HG02884 (cell line): ENCODE results near the gene ARID2.

Experiments
- ATAC-seq: cut with Tn5 transposase; IDR thresholded peaks from one replicate; pipeline ENCODE4 v1.9.1; 2021; ENCODE audit warnings: mild to moderate bottlenecking, moderate library complexity; ENCODE audit not compliant: unreplicated experiment

The ARID2 gene

DNA sequence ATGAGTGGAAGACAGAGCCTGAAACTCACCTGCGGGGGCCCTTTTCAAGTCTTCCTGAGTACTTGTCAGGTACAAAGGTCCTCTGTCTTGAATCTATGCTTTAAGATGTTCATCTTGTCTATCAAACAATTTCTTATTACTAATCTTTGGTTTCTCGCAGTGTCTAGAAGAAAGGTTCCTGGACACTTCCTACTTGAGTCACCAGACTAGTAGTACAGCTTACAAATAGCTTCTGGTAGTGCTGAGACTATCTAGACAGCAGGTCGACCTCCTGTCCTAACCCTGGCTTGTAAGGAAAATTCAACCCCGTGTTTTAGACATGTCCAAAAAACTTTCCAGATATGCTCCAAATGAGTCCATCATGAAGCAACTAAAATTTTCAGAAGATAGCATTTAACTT lies 11.2 kb upstream of the ARID2 start:
- no peak for ATAC-seq

DNA sequence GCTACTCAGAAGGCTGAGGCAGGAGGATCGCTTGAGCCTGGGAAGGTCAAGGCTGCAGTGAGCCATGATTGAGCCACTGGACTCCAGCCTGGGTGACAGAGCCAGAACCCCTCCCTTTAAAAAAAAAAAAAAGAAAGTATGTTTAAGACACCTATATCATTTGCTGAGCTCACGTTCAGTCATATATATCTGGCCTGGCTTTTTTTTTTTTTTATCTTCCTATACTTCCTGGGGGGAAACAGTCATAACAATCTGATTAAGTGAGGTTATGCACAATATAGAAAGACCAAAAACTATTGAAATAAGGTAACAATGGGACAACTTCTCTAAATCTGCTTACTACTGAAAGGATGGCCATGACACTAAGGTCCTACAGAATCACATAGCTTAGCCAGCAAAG lies 9.4 kb upstream of the ARID2 start:
- no peak for ATAC-seq

DNA sequence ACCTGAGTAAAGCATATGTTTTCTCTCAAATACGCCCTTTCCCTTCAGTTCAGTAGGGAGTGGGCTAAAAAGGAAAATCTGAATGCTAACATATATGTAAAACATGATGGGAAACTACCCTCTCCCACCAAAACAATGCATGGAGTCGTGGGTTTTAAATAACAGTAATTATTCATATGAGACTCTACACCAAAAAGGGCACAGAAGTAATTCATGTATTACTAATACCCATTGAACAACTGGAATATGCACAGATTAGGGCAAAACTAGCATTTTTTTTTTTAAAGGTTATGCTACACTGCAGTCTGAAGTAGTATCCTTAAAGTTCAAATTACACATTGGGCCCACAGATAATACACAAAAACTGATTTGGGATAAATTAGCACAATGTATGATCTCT lies 8.1 kb upstream of the ARID2 start:
- ATAC-seq, result no peak

DNA sequence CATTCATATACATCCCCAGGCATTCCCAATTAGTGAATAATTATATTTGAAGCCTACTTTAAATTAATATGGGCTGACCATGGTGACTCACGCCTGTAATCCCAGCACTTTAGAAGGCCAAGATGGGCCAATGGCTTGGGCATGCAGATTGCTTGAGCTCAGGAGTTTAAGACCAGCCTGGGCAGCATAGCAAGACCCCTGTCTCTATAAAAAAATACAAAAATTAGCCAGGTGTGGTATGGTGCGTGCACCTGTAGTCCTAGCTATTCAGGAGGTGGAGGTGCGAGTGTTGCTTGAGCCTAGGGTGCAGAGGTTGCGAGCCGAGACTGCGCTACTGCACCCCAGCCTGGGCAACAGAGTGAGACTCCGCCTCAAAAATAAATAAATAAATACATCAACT lies 7.6 kb upstream of the ARID2 start:
- ATAC-seq, result no peak

DNA sequence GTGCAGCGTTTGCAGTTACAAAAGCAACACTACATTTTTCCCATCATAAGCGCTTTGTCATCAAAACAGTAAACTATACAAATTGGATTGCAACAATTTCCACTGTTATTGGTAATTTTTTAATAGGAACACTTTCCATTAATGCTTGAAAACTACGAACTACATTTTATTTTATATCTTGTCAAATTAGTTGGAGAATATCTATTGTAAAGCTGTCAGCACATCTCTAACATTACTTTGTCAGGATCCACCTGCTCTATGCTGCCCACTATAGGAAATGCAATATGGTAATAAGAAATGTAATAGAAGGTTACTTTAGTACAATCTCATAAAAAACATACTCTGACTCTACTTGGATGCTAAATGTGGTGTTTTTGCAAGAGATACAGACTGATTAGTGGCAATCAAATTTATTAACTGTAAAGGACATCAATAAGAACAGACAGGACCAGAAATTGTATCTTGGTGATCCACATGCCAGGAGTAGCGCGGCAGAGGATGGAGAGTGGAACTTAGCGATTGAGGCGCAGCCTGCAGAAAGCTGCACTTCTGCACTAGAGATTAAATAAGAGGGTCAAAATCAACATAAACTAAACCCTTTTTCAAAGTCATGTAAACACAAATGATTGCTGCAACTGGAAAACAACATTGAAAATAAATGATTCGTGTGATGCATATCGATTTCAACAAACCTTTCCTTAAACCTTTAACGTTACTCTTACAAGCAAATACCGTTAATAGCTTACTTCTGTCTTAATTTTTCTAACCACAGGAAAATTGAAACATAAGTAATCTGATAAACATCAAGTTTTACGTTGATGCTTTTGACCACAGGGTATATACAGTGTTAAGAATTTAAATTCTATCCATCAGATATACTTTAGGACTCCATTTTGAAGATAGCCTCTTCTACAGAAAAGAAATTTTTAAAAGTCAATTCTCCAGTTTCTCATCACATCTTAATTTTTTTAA lies 3.6 kb upstream of the ARID2 start:
- ATAC-seq, result no peak

DNA sequence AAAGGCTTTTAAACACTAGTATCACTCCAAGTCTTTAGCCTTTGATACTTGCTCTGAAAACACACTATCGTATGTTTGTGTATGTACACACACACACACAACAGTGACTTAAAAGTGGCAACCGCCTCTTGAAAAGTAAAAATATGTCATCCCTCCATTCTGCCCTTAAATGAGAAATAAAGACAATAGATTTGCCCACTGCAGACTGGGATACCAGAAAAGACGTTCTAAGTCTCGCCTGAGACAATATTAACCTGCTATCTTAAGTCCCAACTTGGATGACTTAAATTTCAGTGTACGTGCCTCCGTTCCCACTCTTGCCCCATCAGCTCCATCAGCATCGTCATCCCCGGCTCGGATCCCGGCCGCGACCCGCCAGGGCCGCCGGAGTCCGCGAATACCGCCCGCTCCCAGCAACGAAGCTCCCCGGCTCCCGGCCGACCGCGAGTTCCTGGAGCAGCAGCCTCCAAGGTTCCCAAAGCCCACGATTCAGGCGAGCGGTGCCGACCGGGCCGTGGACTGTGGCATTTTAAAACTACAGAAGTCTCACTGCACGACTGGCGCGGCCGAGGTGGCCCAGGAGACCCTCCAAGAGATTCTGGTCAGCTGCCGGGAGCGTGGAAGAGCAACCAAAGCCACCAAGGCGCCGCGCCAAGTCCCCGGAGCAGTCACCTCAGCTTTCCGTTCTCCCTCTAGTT lies 2.8 kb upstream of the ARID2 start:
- ATAC-seq, result no peak

DNA sequence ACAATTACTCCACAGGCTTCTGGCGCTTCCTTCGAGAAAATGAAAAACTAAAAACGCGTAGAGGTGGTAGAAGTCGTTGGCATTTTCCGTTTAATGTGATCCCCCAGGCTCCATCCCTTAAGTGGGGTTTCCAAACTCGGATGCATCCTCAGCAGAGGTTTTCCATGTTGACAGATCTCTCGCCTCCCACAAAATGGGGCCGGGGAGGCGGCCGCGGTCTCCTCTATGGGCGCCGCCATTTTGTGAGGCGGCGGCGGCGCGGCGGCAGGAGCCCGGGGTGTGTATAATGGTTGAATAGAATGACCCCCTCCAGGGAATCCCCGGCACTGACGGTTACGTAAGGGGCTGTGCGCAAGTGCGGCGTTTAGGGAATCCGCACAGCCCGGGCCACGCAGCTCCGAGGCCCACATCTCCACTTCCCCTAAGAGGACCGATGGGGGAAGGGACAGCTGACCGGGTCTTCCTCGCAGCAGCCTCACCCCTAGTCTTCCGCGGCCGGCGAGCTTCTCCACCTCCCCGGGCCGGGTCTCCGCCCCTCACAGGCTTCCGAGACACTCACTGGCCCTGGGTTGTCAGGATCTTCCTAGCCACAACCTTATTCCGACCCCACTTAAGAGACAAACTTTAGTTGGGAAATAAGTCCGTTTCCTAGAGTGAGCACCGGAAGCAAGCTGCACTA lies 2.1 kb upstream of the ARID2 start:
- ATAC-seq, result peak; percentile 43

DNA sequence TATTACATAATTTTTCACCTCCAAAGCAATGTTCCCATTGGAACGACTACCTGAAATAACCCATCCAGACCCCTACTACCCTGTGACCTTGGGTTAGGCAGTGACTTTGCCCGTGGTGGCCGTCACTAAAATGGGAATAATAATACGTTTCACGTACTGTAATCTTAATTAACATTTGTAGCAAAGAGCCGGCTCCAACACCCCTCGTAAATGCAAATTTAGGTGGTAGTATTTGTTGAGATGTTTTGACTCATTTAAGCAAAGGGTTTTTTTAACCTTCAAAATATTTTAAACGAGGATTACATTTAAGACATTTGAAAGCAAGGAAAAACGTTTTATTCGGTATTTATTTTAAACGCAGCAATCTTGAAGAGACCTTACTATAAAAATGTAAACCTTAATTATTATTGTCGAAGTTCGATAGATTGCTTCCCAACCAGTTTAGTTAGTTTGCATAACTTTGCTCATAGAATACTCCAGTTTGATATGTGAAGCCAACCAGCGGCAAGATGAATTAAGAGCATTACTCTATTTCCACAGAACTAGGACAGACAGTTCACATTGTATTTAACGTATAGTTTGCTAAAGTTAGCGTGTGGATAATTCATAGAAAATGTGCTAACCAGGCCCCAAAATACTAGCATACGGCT lies 1.4 kb upstream of the ARID2 start:
- ATAC-seq, result no peak

DNA sequence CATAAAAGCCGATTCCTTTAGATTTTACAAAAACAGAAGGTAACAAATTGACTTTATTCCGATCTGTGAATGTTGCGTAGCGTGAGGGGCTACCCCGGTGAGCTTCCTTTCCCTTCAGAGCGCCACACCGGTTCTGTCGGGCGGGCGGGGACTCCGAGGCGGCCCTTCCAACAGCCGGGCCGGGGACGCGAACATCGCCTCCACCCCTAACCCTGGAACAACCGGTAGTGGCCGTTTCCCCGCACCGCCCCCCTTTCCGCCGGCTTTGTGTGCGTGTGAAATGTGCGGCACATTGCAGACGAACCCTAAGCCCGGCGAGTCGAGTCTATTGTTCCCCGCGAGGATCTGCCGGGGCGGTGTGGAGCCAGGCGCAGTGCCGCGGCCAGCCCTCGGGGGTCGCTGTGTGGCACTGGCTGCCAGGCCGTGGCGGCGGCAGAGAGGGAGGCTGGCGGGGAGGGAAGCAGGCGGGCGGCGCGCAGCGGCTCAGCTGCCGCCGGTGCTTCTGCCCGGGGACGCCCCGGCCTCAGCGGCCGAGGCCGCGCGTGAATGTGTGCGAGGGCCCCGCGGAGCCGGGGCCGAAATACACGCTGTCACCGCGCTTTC lies 775 bp upstream of the ARID2 start:
- peak; percentile 46 for ATAC-seq

DNA sequence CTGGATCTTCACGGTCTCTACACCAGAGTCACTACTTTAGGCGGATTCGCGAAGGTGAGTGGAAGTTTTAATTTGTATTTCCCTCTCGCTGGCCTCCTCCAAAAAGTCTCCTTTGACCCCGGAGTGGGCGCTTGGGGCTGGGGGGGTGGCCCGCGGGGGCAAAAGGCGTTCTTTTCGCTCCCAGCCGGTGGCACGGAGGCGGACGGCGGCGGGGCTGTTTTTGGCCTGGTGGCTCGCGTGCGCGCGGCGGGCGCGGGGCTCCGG lies 510 bp downstream of the ARID2 start:
- ATAC-seq, result no peak

DNA sequence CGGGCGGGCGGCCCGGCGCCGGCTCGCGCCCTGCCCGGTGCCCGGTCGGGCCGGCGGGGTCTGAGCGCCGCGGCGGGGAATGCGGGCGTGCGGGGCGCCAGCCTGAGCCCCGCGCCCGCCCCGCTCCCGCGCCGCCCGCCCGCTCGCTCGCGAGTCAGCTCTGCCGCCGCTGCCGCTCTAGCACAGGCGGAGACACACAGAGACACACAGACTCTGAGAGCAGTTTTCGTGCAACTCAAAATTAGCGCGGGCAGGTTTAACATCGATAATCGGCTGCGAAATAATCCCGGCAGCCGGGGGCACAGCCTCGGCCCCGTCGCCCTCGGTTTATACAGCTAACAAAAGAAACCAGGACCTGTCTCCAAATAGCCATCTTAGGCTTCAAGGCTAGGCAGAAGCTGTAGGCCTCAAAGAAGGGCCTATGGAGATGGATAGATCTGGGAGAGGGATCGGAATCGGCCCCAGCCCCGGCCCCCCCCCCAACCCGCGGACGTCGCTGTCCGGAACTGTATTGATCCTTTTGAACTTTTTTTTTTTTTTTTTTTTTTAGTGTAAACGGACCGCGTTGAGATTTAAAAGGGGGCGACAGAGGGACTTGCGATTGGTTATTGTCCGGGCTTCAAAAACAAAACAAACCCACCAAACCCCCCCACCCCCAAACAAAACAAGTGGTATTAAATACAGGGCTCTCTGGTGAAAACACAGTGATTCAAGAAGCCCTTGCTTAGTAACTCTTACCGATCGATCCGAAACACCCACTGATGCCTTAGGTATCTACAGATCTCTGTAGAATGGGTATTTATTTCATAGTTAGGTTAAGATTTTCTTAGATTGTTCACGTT lies 1.1 kb downstream of the ARID2 start:
- ATAC-seq, result no peak

DNA sequence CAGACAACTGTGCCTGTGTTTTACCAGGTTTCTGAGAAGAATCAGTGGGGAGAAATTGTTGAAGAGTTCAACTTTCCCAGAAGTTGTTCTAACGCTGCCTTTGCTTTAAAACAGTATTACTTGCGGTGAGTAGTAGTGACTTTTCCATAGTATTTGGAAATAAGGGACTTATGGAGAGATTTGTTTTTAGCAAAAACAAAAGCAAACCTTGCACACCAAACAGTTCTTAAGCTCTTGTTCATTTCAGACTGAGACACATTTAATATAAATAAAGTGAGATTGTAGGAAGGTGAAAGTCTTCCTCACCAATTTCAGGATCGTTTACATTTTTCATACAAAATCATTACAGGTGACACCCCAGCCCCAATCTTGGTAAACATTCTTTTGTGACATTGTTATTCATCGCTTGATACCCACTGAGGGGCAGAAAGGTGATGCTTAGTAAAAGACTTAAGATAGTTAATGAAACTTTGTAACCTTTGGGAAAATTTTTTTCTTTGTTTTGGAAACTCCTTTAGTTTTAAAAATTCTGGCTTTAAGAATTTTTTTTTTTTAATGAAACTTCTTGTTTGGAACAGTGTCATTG lies 1.8 kb downstream of the ARID2 start:
- no peak for ATAC-seq

DNA sequence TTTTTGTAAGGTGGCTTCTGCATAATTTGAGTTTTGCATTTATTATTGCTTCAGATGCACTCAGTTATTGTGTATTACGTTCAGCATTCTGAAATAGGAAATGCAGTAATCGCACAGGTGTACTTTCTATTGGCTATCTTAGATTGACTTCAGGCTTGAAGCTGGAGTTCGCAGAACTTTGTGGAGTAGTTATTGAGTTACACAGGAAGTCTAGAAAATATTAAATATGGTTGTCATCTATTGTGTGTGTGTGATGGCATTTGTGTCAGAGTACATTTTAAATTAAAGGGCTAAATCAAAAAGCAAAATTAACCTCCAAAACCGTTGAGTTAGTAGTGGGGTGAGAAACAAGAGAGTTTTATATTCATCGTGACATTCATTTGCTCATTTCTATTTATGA lies 2.7 kb downstream of the ARID2 start:
- ATAC-seq, result no peak

DNA sequence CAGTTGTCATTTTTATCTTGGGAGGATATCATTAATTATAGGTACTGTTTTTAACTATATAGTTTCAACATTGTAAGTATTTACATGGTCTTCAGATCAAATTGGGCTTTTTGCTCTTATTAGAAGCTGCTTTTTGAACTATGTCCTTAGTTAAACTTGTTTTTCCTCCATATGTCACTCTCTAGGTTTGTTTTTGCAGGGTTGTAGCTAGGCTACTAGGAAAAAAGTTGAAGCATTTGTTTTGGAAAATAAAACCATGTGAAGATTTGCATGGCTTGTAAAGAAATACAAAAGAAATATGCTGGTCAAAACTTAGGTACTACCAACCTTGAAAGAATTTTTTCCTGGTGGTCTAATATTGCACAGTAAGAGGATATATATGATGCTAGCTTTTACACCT lies 3.4 kb downstream of the ARID2 start:
- ATAC-seq, result no peak

DNA sequence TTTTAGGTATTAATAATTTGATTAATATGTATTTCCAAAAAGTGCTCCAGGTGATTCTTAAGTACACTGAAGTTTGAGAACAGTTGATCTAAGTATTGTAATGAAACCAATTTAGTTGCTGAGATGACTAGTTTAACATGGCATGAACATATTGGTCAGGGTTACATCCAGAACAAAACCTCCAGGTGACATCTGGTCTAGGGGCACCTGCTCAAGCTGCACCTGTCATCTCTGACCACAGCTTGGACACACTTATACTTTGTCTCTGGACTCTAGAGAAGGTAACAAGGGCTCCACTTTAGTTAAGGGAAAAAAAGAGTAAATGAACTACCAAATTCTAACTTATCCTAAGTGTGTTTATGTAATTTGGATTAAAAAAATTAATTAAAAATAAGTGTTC lies 8.1 kb downstream of the ARID2 start:
- no peak for ATAC-seq

DNA sequence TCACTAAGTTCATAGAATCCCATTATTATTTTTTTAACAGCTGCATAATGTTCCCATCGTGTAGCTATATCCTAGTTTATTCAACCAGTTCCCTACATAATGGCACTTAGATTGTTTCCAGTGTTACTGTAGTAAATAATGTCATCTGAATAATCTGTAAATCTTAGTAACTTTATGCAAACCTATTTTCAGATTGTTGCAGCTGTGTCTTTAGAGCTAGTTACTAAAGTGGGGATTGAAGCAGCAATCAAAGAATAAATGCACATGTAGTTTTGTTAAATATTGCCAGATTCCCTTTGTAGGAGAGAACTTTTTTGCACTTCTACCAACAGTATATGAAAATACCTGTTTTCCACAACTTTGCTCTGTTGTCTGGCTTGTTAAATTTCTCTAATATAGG lies 13.1 kb downstream of the ARID2 start:
- ATAC-seq, result no peak

DNA sequence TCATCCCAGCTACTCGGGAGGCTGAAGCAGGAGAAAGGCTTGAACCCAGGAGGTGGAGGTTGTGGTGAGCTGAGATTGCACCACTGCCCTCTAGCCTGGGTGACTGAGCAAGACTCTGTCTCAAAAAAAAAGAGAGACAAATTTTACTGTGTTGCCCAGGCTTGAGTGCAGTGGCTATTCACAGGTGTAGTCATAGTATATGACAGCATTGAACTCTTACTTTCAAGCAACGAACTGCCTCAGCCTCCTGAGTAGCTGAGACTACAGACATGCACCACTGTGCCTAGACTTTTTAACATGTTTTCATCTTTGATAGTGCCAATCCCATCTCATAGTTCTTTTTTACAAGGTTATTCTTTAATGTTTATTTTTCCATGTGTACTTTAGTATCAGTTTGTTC lies 13.7 kb downstream of the ARID2 start:
- no peak for ATAC-seq

DNA sequence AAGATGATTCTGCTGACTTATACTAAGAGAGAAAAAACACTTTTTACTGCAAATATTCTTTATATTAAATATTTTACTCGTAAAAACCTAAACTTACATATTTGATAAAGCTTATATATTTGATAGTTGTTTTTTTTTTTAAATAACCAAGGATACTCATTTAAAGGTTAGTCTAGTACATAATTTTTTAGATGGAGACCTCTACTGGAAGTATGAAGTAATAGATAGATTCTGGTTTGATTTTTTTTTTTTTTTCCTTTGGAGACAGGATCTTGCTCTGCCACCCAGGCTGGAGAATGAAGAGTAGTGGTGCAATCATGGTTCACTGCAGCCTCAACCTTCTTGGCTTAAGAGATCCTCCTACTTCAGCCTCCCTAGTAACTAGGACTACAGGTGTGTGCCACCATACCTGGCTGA lies 16.4 kb downstream of the ARID2 start:
- no peak for ATAC-seq

DNA sequence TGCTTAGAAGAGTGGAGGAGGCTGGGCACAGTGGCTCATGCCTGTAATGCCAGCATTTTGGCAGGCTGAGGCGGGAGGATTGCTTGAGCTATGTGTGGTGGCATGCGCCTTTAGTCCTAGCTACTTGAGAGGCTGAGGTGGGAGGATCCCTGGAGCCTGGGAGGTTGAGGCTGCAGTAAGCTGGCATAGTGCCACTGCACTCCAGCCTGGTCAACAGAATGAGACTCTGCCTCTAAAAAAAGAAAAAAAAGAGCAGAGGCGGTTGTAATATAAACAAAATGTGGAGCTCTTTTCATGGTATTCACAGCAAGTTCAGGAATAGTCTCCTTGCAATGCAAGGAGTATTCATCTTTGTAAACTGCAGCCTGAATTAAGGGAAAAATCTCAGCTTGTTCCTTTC lies 27.2 kb downstream of the ARID2 start:
- ATAC-seq, result no peak

DNA sequence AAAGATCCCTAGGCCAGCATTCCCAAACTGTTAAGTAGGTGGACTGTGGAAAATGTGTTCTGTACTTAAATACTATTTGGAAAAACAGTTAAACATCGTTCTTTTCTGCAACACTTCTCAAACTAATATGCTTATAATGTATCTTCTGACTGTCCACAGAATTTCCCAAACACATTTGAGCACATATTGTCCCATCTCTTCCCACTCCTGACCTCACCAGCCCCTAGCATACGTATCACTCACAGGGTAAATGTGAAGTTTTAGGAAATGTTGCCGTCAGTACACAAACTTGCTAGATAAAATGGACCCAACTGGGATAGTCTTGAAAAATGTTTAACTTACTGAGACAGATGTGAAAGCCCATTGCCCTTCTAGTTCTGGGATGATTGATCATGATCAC lies 27.7 kb downstream of the ARID2 start:
- ATAC-seq, result no peak
